Measurements from ENCODE around the gene NADSYN1.

DNA sequence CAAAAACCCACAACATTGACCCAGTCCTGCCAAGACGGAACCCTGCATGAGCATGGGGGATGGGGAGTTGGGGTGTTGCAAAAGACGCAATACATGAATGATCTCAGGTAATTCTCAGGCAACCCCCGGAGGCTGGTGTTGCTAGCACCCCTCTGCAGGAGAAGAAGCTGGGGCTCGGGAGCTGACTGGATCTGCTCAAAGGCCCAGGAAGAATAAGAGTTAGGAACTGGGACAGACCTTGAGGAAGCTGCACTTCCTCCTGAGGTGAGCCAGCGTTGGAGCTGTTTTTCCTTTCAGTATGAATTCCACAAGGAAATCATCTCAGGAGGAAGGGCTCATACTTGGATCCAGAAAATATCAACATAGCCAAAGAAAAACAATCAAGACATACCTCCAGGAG lies 95.1 kb downstream of the NADSYN1 start, which contains the start of gene KRTAP5-9:
- no peak for TF ChIP-seq USF1 (IDR thresholded peaks at IDR 0.05)
- TF ChIP-seq RAD21 (IDR thresholded peaks at IDR 0.05; ENCODE audit: low read depth) = no peak

All from Ishikawa (cell line).